NCI-H2081 treated with DMSO at 0.1 percent for 48 hours (cell line): ENCODE results near the gene TTBK2.

ENCODE experiments used
- DNase-seq: peaks from one replicate; lab custom pipeline; 2025; lab: John Stamatoyannopoulos, UW

The TTBK2 gene

DNA sequence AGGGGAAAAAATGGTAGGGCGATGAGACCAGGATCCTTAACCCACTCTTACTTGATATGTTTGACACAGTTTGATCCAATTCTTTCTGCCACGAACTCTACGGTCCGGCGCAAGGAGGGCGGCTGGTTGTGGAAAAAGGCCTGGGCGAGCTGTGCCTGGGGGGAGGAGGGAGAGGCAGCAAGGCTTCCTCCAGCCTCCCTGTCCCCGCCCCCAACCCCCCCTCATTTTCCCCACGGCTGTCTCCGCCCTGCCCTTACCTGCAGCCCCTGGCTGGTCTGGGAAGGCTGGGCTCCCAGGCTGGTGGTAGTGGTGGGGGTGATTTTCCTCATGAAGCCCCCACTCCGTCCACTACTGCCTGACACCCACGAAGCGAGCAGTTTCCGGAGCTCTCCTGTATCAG is 191.6 kb downstream of the TTBK2 start:
- DNase-seq: no peak

- no peak for DNase-seq
Observed at GRCh38 chr15:42728560-42728959, 192.0 kb downstream of the TTBK2 start.

DNA sequence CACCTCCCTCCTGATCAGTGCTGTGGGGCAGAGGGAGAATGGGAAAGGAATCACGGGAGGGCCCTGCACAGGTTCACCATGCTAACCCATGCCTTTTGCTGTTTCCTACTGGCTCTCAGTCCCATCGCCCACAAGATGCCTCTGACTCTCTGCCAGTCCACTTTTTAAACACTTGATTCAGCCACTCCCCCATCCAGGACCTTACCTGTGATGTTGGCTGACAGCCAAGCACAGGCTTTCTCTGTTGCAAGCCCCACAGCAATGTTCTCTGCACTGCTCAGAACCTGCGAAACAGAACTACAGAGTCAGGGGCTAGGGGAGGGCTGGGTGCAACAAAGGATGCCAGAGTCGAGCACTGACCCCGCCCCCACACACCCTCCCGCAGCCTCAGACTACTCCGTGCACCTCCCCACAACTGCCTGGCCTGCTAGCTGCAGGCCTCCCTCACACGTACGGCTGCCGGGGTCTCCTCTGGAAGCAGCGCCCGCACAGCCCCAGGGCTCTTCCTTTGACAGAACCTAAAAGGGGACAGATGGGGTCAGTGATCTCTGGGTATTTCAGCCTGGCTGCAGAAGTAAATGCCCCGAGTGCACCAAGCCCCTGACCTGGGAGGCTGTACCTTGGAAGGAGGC is 192.7 kb downstream of the TTBK2 start:
- DNase-seq: no peak

DNA sequence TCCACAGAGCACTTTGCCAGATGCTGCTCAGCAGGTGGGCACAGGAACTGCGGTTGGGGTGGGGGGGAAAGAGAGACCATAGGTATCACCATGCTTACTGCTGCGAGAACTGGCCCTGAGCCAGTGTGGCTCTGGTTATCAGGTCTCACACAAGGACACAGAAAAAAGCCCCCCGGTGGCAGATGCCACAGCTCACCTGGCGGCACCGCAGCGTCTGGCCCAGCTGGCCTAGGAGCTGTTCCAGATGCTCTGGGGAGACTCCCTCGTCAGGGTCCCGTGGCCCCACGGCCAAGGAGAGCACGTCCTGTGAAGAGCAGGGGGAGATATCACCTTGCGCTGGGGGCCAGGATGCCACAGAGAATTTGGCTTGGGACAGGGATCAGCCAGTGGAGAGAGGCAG is 194.5 kb downstream of the TTBK2 start:
- no peak for DNase-seq

- DNase-seq: no peak
Observed at GRCh38 chr15:42725331-42725903, 195.2 kb downstream of the TTBK2 start.

DNA sequence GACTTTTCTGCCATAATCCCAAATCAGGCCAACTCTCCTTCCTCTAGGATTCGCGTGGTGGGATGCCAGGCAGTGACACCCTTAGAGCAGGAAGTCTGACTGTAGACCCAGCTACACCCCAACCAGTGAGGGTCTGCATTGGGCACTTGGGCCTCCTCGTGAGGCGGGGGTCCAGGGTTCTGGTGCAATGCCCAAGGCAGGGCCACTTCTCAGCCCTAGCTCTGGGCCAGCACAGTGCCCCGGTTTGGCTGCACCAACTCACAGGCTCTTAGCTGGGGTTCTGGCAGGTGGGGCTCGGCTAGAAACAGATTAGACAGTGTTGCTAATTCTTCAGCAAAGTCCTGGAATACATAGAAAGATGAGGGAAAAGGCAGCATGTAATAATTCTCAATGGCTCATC is 196.3 kb downstream of the TTBK2 start:
- no peak for DNase-seq

- DNase-seq: no peak
Observed at GRCh38 chr15:42723068-42723467, 197.5 kb downstream of the TTBK2 start.

GRCh38 chr15:42721916-42722315 is 198.7 kb downstream of the TTBK2 start:
- no peak for DNase-seq

DNA sequence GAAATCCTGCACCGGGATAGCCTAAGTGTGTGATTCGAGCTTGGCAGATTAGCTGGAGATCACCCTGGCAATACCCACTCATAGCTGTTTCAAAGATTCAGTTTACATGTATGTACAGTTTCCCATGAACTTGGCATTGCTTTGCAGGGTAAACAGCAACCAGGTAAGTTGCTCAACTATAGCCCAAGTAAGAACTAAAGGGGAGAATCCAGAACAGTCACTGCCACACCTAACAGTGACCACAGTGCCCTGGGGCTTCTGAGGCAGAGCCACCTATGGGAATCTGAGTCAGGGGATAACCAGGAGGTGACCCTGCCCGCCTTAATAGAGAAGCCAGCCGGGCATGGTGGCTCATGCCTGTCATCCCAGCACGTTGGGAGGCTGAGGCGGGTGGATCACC is 199.6 kb downstream of the TTBK2 start:
- no peak for DNase-seq

GRCh38 chr15:42720071-42720470 is 200.5 kb downstream of the TTBK2 start:
- no peak for DNase-seq

DNA sequence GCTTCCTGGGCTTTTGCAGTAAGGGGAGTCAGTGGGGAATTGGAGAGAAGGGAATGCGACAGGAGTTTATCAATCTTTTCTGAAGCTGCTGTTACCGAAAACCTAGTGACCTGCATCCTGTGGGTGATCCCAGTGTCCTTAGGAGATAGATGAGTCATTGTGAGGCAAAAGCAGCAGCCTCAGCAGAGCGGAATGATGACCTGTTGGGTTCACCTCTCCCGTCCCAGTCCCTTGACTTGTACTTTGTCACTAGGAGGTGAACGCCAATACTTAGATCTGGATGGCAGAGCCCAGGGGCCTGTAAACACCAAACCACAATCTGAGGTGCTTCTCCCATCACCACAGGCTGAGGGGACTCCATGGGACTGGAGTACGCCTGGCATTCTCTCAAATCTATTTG is 201.5 kb downstream of the TTBK2 start:
- no peak for DNase-seq

- DNase-seq: no peak
Observed at GRCh38 chr15:42716626-42717025, 204.0 kb downstream of the TTBK2 start.

GRCh38 chr15:42716125-42716524 is 204.5 kb downstream of the TTBK2 start:
- no peak for DNase-seq

DNA sequence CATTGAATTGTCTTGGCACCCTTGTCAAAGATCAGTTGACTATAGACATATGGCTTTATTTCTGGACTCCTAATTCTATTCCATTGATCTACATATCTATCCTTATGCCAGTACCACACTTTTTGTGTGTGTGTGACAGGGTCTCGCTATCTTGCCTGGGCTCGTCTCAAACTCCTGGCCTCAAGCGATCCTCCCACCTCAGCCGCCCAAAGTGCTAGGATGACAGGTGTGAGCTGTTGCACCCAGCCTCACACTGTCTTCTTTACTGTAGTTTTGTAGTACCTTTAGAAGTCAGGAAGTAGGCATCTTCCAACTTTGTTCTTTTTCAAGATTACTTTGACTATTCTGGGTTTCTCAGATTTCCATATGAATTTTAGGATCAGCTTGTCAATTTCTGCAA is 208.0 kb downstream of the TTBK2 start:
- no peak for DNase-seq

DNA sequence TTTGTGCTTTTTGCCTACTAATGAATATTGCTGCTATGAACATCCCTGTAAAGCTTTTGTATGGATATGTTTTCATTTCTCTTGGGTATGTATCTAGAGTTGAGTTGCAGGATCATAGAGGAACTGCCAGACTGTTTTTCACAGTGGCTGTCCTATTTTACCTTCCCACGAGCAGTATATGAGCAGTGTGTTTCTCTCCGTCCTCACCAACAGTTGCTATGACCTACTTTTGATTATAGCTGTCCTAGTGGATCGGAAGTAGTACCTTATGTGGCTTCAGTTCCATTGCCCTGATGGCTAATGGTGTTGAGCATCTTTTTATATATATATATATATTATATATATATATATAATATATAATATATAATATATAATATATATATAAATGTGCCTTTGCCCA is 208.8 kb downstream of the TTBK2 start:
- DNase-seq: no peak

DNA sequence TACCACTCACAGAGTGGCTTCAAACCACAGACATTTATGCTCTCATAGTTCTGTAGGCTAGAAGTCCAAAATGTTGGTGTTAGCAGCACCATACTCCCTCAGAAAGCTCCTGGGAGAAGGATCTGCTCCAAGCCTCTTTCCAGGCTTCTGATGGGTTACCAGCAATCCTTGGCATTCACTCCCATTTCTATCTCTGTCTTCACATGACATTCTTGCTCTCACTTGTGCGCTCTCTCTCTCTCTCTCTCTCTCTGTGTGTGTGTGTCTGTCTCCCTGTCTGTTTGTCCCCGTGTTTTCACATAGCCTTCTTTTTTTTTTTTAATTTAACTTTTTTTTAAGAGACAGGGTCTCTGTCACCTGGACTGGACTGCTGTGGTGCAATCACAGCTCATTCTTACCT is 209.9 kb downstream of the TTBK2 start:
- DNase-seq: no peak

GRCh38 chr15:42707873-42708544 is 212.6 kb downstream of the TTBK2 start:
- no peak for DNase-seq

GRCh38 chr15:42707068-42707467 is 213.5 kb downstream of the TTBK2 start:
- DNase-seq: no peak

DNA sequence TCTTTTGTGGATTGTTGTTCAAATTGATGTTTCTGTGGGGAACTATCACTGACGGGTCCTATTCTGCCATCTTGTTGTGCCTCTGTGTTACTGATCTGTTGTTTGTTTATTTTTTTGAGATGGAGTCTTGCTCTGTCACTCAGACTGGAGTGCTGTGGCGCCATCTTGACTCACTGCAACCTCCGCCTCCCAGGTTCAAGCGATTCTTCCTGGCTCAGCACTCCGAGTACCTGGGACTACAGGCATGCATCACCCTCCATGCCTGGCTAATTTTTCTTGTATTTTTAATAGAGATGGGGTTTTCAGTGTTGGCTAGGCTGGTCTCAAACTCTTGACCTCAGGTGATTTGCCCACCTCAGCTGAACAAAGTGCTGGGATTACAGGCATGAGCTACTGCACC is 215.2 kb downstream of the TTBK2 start:
- no peak for DNase-seq

DNA sequence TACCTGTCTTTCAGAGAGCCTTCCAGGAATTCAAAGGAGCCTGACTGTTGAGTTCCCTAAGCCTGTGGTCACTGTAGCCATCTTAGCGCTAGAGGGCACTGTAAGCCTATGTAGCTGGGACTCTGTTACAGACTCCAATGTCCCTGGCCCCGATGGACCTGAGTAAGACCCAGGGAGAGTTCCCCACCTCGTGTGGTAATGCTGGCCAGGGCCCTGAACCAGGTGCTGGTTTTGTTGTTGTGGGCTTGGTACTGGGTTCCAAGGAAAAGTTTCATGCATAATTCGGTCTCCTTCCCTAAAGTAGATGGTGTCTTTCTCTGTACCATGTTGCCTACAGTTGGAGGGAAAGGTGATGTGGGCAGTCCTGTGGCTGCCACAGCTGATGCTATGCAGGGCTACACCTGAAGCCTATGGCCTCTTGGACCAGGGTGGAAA is 216.1 kb downstream of the TTBK2 start:
- DNase-seq: no peak

DNA sequence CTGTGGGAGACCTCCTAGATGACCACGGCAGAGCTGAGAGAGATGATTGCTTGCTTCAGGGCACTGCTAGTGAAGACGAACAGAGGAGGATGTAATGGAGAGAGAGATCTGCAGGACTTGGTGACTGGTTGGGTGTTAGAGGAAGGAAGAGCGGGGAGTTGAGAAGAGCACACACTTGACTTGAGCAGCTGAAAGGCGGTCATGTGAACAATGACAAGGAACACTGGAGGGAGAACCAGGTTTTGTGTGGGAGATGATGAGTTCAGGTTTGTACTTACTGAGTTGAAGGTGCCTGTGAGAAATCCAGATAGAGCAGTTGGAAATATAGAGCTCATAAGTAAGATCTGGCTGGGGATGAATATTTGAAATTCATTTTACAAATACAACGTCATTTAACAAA is 224.0 kb downstream of the TTBK2 start:
- no peak for DNase-seq

GRCh38 chr15:42695527-42696071 is 225.0 kb downstream of the TTBK2 start:
- DNase-seq: no peak

DNA sequence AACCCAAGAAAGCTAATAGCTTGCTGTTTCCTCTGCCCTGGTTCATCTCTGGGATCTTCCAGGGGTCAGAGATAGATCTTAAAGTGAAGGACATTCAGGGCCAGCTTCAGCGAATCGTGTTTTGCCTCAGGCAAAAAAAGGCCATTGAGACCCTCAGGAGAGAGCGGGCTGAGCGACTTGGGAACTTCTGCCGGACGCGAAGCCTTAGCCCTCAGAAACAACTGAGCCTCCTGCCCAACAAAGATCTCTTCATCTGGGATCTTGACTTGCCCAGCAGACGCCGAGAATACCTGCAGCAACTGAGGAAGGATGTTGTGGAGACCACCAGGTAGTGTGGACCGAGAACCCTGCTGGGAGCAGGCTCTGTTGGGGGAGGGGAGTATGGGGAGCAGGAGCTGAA is 226.2 kb downstream of the TTBK2 start:
- no peak for DNase-seq
